Keratinocyte (primary cell): ENCODE results near the gene PLXNB1.
"Not testable (repeated sequence)": the region's sequence is repeated elsewhere in the genome, so short reads cannot be mapped to it uniquely, and the experiment has no call there.

ENCODE experiments used
- EZH2 ChIP-seq: IDR thresholded peaks from one replicate; pipeline ENCODE4 v1.6.1; 2012; ENCODE audit warnings: inconsistent platforms, mild to moderate bottlenecking, low read length, moderate library complexity
- TF ChIP-seq, protein P1 (sequence below), 3 experiments: IDR thresholded peaks in 1 of 3; conservative IDR thresholded peaks in 1 of 3; optimal IDR thresholded peaks in 1 of 3; 2 replicates in 2 of 3; 3 replicates in 1 of 3; pipeline versions ENCODE3 to v1.5.1; 2011; ENCODE audit warnings: low read length in 3 of 3, mild to moderate bottlenecking in 3 of 3, moderate library complexity in 2 of 3, control low read depth in 1 of 3, inconsistent platforms in 1 of 3; ENCODE audit not compliant: insufficient read depth in 2 of 3; ENCODE audit errors: extremely low read depth in 1 of 3

DNA sequence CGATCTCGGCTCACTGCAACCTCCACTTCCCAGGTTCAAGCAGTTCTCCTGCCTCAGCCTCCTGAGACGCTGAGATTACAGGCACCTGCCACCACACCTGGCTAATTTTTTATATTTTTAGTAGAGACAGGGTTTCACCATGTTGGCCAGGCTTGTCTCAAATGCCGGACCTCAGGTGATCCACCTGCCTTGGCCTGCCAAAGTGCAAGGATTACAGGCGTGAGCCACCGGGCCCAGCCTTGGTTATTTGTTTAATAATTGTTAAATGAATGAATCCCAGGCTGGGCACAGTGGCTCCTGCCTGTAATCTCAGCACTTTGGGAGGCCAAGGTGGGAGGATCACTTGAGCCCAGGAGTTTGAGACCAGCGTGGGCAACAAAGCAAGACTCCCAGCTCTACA lies 31.9 kb upstream of the PLXNB1 start:
- TF ChIP-seq, protein P1, sequence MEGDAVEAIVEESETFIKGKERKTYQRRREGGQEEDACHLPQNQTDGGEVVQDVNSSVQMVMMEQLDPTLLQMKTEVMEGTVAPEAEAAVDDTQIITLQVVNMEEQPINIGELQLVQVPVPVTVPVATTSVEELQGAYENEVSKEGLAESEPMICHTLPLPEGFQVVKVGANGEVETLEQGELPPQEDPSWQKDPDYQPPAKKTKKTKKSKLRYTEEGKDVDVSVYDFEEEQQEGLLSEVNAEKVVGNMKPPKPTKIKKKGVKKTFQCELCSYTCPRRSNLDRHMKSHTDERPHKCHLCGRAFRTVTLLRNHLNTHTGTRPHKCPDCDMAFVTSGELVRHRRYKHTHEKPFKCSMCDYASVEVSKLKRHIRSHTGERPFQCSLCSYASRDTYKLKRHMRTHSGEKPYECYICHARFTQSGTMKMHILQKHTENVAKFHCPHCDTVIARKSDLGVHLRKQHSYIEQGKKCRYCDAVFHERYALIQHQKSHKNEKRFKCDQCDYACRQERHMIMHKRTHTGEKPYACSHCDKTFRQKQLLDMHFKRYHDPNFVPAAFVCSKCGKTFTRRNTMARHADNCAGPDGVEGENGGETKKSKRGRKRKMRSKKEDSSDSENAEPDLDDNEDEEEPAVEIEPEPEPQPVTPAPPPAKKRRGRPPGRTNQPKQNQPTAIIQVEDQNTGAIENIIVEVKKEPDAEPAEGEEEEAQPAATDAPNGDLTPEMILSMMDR (optimal IDR thresholded peaks at IDR 0.05 in 1 of 3, IDR thresholded peaks at IDR 0.05 in 1 of 3, conservative IDR thresholded peaks at IDR 0.05 in 1 of 3; ENCODE audit: extremely low read depth in 1 of 3, insufficient read depth in 2 of 3, low read length in 3 of 3): not testable (repeated sequence)
- TF ChIP-seq EZH2: not testable (repeated sequence)
